ENCODE measurements around the gene KDM3B. TPM values are rescaled to one million over a fixed set of nuclear protein-coding genes. Genes with fewer than 3 reads are reported as not detected.

The KDM3B gene
- total and polyA plus RNA-seq, 9 of the 15 experiments (the other 6 are each of a cell fraction or from before 2014, with no cell fraction given): 13.8 to 62.8 (median 41.9) TPM

DNA sequence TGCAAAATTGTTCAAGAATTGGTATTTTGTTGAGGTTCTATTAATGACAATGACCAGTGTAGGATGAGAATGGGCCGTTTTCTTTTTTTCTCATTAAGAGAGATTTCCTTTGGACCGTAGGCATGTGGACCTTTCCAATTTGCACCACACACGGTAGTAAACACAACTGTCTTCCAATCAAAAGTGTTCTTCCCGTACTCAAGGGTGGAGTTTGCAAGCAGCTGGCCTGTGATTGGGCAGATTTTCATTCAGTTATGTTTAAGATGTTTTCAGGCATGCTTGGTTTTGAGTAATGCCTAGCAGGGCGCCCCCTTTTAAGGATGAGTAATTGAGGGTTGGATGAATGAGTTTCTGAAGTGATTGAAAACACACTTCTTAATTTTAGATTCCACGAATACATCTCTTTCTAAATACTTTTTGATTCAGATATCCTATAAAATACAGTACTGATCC lies 2.5 kb downstream of the KDM3B start (continued):
- TF ChIP-seq, protein P1, sequence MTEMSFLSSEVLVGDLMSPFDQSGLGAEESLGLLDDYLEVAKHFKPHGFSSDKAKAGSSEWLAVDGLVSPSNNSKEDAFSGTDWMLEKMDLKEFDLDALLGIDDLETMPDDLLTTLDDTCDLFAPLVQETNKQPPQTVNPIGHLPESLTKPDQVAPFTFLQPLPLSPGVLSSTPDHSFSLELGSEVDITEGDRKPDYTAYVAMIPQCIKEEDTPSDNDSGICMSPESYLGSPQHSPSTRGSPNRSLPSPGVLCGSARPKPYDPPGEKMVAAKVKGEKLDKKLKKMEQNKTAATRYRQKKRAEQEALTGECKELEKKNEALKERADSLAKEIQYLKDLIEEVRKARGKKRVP (CRISPR knock-in tag; IDR thresholded peaks at IDR 0.05): no peak
- no peak for TF ChIP-seq EGR1 (conservative IDR thresholded peaks at IDR 0.05)
- TF ChIP-seq RFX1 (IDR thresholded peaks at IDR 0.05): no peak
- TF ChIP-seq ILK (tag; IDR thresholded peaks at IDR 0.05; ENCODE audit: borderline replicate concordance, low read depth): no peak
- TF ChIP-seq, protein P2, sequence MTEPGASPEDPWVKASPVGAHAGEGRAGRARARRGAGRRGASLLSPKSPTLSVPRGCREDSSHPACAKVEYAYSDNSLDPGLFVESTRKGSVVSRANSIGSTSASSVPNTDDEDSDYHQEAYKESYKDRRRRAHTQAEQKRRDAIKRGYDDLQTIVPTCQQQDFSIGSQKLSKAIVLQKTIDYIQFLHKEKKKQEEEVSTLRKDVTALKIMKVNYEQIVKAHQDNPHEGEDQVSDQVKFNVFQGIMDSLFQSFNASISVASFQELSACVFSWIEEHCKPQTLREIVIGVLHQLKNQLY (CRISPR knock-in tag; conservative IDR thresholded peaks at IDR 0.05): no peak
- no peak for TF ChIP-seq TCF7L2 (IDR thresholded peaks at IDR 0.05; ENCODE audit: low read depth, low read length)
- no peak for TF ChIP-seq NBN (IDR thresholded peaks at IDR 0.05; ENCODE audit: low read depth)
- TF ChIP-seq C11orf30 (IDR thresholded peaks at IDR 0.05; ENCODE audit: low read depth): peak; percentile 33; the same call in 1 of the 2 replicates
- TF ChIP-seq, protein P3, sequence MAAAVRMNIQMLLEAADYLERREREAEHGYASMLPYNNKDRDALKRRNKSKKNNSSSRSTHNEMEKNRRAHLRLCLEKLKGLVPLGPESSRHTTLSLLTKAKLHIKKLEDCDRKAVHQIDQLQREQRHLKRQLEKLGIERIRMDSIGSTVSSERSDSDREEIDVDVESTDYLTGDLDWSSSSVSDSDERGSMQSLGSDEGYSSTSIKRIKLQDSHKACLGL (CRISPR knock-in tag; IDR thresholded peaks at IDR 0.05; ENCODE audit: borderline replicate concordance, poor library complexity, severe bottlenecking): no peak
- no peak for TF ChIP-seq EHMT2 (IDR thresholded peaks at IDR 0.05)
- no peak for TF ChIP-seq KLF1 (tag; IDR thresholded peaks at IDR 0.05)
- TF ChIP-seq, protein P4, sequence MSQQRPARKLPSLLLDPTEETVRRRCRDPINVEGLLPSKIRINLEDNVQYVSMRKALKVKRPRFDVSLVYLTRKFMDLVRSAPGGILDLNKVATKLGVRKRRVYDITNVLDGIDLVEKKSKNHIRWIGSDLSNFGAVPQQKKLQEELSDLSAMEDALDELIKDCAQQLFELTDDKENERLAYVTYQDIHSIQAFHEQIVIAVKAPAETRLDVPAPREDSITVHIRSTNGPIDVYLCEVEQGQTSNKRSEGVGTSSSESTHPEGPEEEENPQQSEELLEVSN (IDR thresholded peaks at IDR 0.05; ENCODE audit: borderline replicate concordance in 1 of 2, extremely low read depth in 1 of 2, insufficient read depth in 1 of 2, insufficient read length in 1 of 2, low read depth in 1 of 2, low read length in 1 of 2, poor library complexity in 1 of 2, severe bottlenecking in 1 of 2): no peak
- TF ChIP-seq, protein P5, sequence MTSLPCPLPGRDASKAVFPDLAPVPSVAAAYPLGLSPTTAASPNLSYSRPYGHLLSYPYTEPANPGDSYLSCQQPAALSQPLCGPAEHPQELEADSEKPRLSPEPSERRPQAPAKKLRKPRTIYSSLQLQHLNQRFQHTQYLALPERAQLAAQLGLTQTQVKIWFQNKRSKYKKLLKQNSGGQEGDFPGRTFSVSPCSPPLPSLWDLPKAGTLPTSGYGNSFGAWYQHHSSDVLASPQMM (CRISPR knock-in tag; IDR thresholded peaks at IDR 0.05): no peak
- TF ChIP-seq, protein P6, sequence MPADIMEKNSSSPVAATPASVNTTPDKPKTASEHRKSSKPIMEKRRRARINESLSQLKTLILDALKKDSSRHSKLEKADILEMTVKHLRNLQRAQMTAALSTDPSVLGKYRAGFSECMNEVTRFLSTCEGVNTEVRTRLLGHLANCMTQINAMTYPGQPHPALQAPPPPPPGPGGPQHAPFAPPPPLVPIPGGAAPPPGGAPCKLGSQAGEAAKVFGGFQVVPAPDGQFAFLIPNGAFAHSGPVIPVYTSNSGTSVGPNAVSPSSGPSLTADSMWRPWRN (IDR thresholded peaks at IDR 0.05; ENCODE audit: low read depth): no peak
- TF ChIP-seq, protein P7, sequence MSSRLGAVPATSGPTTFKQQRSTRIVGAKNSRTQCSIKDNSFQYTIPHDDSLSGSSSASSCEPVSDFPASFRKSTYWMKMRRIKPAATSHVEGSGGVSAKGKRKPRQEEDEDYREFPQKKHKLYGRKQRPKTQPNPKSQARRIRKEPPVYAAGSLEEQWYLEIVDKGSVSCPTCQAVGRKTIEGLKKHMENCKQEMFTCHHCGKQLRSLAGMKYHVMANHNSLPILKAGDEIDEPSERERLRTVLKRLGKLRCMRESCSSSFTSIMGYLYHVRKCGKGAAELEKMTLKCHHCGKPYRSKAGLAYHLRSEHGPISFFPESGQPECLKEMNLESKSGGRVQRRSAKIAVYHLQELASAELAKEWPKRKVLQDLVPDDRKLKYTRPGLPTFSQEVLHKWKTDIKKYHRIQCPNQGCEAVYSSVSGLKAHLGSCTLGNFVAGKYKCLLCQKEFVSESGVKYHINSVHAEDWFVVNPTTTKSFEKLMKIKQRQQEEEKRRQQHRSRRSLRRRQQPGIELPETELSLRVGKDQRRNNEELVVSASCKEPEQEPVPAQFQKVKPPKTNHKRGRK (tag; IDR thresholded peaks at IDR 0.05): no peak
- 0 out of 4 replicates have a peak, but pooled peaks of 1 of the 2 experiments have one; percentile 35 for TF ChIP-seq RCOR1 (IDR thresholded peaks at IDR 0.05; ENCODE audit: borderline replicate concordance in 1 of 2, low read depth in 2 of 2, low read length in 2 of 2)
- TF ChIP-seq TBL1XR1 (IDR thresholded peaks at IDR 0.05; ENCODE audit: low read length in 2 of 2): no peak
- TF ChIP-seq ZNF124 (CRISPR knock-in tag; IDR thresholded peaks at IDR 0.05): no peak
- TF ChIP-seq PRMT5 (CRISPR knock-in tag; IDR thresholded peaks at IDR 0.05): no peak
- no peak for TF ChIP-seq RFX5 (IDR thresholded peaks at IDR 0.05; ENCODE audit: low read depth, low read length)
